Muscle of leg (tissue), 16 donors: ENCODE results near the gene ZNF69. TPM values are rescaled to one million over a fixed set of nuclear protein-coding genes. Genes with fewer than 3 reads are reported as not detected.
"Not testable (repeated sequence)": the region's sequence is repeated elsewhere in the genome, so short reads cannot be mapped to it uniquely, and the experiment has no call there.

Experiments used
- DNase-seq: peaks from one replicate; pipeline ENCODE4 v3.0.0; 2013
- H3K27ac ChIP-seq: one replicate; pipeline ENCODE4 v1.5.1; 2013; ENCODE audit warnings: mild to moderate bottlenecking, low read length, control low read depth
- H3K27me3 ChIP-seq: one replicate; pipeline ENCODE4 v1.6.1; 2013; ENCODE audit warnings: low read length; ENCODE audit not compliant: control insufficient read depth, insufficient read depth
- H3K36me3 ChIP-seq: one replicate; pipeline ENCODE4 v1.6.1; 2013; ENCODE audit warnings: low read length; ENCODE audit not compliant: control insufficient read depth, insufficient read depth
- H3K4me1 ChIP-seq: one replicate; pipeline ENCODE4 v1.6.1; 2013; ENCODE audit warnings: low read length; ENCODE audit not compliant: control insufficient read depth, insufficient read depth
- H3K4me3 ChIP-seq: one replicate; pipeline ENCODE4 v1.5.1; 2013; ENCODE audit warnings: low read length, control low read depth
- H3K9me3 ChIP-seq: replicated peaks from 2 replicates; pipeline ENCODE4 v1.6.1; 2013; ENCODE audit warnings: low read depth, low read length; ENCODE audit not compliant: control insufficient read depth
- WGBS: methylation state at CpG from one replicate; pipeline ENCODE4 v1.1.5; 2013; ENCODE audit warnings: missing lambda C conversion rate; ENCODE audit not compliant: insufficient coverage; 5-methylcytosine and 5-hydroxymethylcytosine counted together
- long read RNA-seq, 11 donors: transcript quantifications; one replicate each; lab custom pipeline, GENCODE V29; 2026
- polyA plus RNA-seq, 8 donors: library from polyadenylated mRNA; unstranded; fragments of 120-200 nt; gene quantifications; one replicate each; pipeline versions ENCODE4 v1.2.1 to v1.2.3, GENCODE V29; 2013; ENCODE audit warnings: inconsistent platforms in 1 of 8, low replicate concordance in 1 of 8; ENCODE audit not compliant: insufficient read length in 8 of 8, insufficient read depth in 1 of 8
- total RNA-seq: library from RNA; stranded (reverse); fragments of 120-200 nt; gene quantifications from one replicate; pipeline ENCODE4 v1.2.4, GENCODE V29; 2013

ZNF69 gene
- total RNA-seq (5.6 TPM), polyA plus RNA-seq (1 to 10 TPM; 3.0 to 5.6 (median 4.2) TPM)
- long read RNA-seq, donor 1, result 0 reads
- long read RNA-seq, donor 2, result 0 reads
- long read RNA-seq, donor 3, partial matches to known transcripts, result 0 of 2 reads
- long read RNA-seq, donor 3, other reads (novel, unspliced or antisense), result 0 of 2 reads
- long read RNA-seq, donor 4, result 0 reads
- long read RNA-seq, donor 5, partial matches to known transcripts, result 0 of 1 reads
- long read RNA-seq, donor 5, other reads (novel, unspliced or antisense), result 0 of 1 reads
- long read RNA-seq, donor 6, result 0 reads
- long read RNA-seq, donor 7, partial matches to known transcripts, result 0 of 1 reads
- long read RNA-seq, donor 7, other reads (novel, unspliced or antisense), result 0 of 1 reads
- long read RNA-seq, donor 8, result 0 reads
- long read RNA-seq, donor 9, result 0 reads
- long read RNA-seq, donor 10, partial matches to known transcripts, result 0 of 1 reads
- long read RNA-seq, donor 10, other reads (novel, unspliced or antisense), result 0 of 1 reads
- long read RNA-seq, donor 11, result 0 reads

DNA sequence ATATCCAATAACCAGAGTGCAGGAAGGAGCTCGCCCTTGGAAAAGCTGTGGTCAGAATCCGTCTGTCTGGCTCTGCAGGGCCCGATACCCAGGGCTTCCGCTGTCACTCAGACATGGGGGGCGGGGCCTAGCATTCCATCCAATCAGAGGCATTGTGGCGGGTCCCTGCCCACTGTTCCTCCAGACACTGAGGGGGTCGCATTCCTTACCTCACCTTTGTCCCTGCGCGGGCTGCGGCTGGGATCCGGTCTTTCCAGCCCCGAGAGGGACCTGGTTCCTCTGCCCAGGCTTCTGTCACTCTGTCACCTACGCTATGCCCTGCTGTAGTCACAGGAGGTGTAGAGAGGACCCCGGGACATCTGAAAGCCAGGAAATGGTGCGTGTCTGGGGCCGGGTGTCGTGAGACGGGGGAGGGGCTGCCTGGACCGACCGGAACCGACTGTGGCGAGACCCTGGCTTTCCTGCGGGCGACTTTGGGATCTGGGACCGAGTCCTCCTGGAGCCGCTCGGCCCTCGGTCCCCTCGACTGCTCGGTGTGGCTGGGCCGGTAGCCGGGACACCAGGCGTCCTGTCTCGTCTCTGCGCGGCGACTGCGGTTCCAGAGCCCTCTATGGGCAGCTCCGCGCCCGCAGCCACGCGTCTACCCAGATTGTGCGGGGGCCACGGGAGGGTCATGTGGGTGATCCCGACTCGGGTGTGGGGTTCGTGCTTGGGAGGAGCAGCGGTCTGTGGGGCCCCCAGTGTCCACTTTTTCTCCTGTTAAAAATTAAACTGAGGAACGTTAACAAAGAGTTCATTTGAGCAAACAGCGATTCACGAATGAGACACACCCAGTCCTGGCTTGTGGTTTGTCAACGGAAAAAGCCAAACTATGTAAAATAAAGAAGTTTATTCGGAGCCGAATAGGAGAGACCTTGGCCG is at the start of gene ZNF69:
Gene ZNF69 (plus strand): TSS at position 172 of the 921 bp plus-strand sequence. CDS start 142 bp downstream, at position 314.
- peak within 1 kb of the TSS; percentile 71 for H3K4me3 ChIP-seq
- H3K27me3 ChIP-seq, result no peaks in the 10 kb centered on the region
- peak; percentile 88 for DNase-seq
- H3K9me3 ChIP-seq, result no peaks in the 10 kb centered on the region
- H3K27ac ChIP-seq, result peak within 1 kb of the TSS; percentile 85
- WGBS, result under 1% methylated on average over 51 of the region's 56 CpGs
- H3K36me3 ChIP-seq, result no peaks in the 10 kb centered on the region
- H3K4me1 ChIP-seq, result peaks cover 10% of the 10 kb centered on the region

DNA sequence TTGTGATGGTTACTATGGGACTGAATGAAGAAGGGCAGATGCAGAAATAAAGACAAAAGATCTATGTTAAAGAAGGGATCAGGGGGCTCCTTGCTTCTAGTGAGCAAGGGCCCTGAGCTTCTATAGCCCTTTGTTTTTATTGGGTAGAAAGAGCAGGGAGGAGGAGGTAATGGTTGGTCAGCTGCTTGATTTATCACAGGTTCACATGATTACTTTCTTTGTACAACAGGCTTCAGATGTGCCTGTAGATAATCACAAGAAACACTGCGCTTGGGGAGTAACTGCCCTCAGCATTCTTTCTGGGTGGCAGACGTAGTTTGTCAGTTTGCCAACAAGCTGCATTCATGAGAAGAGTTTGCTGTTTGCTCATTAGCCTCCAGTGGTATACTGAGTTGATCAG is 43.9 kb upstream of the ZNF69 start:
- no peak for DNase-seq
- peaks cover 6% of the 10 kb centered on the region for H3K4me1 ChIP-seq
- no peaks in the 10 kb centered on the region for H3K9me3 ChIP-seq
- no peaks in the 10 kb centered on the region for H3K36me3 ChIP-seq
- 46% methylated on average over 2 of the region's 2 CpGs for WGBS
- H3K27ac ChIP-seq, result no peak overlapping the region
- no peaks in the 10 kb centered on the region for H3K27me3 ChIP-seq
- H3K4me3 ChIP-seq, result no peak overlapping the region

DNA sequence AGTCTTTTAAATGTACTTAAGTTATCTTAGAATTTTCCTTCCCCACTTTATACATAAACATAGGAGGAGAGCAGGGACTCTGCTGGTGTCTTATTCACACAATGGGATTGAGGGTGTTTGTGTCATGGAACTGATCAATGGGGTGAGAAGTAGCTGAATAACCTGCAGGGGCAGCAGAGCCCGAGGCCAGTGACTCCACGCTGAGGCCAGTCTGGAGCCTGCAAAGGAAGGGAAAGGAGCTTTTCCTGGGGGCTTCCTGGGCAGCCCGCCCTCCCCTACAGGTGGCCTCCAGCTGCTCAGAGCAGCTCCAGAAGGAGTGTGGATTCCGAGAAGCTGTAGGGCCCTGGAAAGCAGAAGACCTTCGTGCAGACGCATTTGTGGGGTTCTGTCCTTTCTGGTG is 40.0 kb upstream of the ZNF69 start:
- WGBS, result 32% methylated on average over 5 of the region's 6 CpGs
- not testable (repeated sequence) for H3K27ac ChIP-seq, DNase-seq, H3K4me3 ChIP-seq, H3K9me3 ChIP-seq, H3K27me3 ChIP-seq, H3K36me3 ChIP-seq
- H3K4me1 ChIP-seq, result peaks cover 12% of the 10 kb centered on the region

DNA sequence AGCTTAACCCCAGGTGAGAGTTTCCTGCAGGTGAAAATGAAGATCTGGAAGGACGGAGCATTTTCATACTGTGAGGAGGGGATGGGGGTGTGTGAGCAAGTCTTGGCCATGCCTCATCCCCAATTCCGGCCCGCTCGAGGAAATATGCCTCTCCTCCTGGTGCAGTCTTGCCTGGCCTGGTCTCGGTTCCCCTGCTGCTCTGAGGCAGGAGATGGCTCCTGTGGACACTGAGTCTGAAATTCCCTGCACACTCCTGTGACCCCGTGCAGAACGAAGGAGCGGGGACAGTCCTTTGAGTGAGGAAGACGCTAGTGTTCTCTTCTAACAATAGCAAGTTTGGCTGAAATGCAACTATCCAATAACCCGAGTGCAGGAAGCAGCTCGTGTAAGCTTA is 39.4 kb upstream of the ZNF69 start:
- H3K36me3 ChIP-seq, result no peaks in the 10 kb centered on the region
- H3K4me1 ChIP-seq, result peaks cover 12% of the 10 kb centered on the region
- no peak for DNase-seq
- peak overlapping the region; percentile 65 for H3K4me3 ChIP-seq
- H3K27ac ChIP-seq, result no peak overlapping the region
- no peaks in the 10 kb centered on the region for H3K27me3 ChIP-seq
- H3K9me3 ChIP-seq, result peaks cover 2% of the 10 kb centered on the region
- 22% methylated on average over 9 of the region's 11 CpGs for WGBS

DNA sequence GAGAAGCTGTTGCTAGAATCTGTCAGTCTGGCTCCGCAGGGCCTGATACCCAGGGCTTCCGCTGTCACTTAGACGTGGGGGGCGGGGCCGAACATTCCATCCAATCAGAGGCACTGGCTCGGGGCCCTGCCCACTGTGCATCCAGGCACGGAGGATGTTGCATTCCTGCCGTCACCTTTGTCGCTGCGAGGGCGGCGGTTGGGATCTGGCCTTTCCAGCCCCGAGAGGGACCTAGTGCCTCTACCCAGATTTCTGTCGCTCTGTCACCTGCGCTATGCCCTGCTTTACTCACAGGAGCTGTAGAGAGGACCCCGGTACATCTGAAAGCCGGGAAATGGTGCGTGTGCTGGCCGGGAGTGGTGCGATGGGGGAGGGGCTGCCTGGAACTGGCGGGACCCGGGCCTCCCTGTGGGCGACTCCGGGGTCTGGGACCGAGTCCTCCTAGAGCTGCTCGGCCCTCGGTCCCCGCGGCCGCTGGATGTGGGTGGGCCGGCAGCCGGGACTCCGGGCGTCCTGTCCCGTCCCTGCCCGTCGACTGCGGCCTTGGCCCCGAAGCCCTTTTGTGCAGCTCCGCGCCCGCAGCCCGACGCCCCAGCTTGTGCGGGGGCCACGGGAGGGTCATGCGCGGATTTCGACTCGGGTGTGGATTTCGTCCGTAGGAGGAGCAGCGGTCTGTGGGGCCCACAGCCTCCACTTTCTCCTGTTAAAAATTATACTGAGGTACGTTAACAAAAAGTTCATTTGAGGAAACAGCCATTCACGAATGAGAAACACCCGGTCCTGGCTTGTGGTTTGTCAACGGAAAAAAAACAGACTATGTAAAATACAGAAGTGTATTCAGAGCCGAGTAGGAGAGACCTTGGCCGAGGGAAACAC is 38.8 kb upstream of the ZNF69 start, which contains the start of gene ZNF439:
Gene ZNF439 (plus strand): TSS at position 133 of the 876 bp plus-strand sequence. CDS start 142 bp downstream, at position 275.
- Histone ChIP-seq H3K27ac (peak within 1 kb of the TSS; percentile 47), H3K4me3 (peak within 1 kb of the TSS; percentile 65), H3K36me3 (no peaks in the 10 kb centered on the region), H3K9me3 (peaks cover 2% of the 10 kb centered on the region), H3K27me3 (no peaks in the 10 kb centered on the region), H3K4me1 (peaks cover 12% of the 10 kb centered on the region)
- peak; percentile 90 for DNase-seq
- under 1% methylated on average over 47 of the region's 59 CpGs for WGBS

DNA sequence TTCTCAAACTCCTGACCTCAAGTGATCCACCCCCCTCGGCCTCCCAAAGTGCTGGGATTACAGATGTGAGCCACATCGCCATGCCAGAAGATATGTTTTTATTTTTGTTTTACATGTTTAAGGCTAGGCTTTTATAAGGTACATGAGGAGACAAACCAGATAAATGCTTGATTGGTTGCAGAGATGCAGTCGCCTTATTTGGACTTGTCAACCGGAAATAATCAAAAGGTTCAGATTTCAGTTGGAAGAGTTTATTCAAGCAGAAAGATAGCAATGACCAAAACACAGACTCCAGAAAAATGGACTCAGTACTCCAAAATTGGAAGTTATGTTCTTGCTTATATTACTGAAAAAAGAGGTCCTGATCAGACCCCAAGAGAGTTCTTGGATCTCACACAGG is 37.3 kb upstream of the ZNF69 start:
- not testable (repeated sequence) for H3K27ac ChIP-seq, H3K36me3 ChIP-seq, H3K4me3 ChIP-seq, DNase-seq, H3K9me3 ChIP-seq, H3K27me3 ChIP-seq
- WGBS, result 67% methylated on average over 2 of the region's 4 CpGs
- peaks cover 12% of the 10 kb centered on the region for H3K4me1 ChIP-seq

DNA sequence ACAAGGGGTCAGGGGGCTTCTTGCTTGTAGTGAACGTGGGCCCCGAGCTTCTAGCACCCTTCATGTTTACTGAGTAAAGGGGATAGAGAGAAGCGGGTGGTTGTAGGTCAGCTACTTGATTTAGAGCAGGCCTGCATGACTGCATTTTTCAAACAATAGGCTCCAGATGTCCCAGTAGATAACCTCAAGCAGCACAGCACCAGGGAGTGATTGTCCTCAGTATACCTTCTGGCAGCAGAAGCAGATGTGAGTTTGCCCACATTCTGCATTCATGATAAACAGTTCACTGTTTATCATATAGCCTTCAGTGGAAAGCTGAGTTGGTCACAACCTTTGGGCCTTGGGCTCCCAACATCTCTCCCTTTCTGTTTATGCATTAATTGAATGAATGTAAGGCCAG is 34.2 kb upstream of the ZNF69 start:
- DNase-seq, result no peak
- Histone ChIP-seq H3K27ac (no peak overlapping the region), H3K27me3 (no peaks in the 10 kb centered on the region), H3K9me3 (peaks cover 23% of the 10 kb centered on the region), H3K4me1 (peaks cover 7% of the 10 kb centered on the region), H3K36me3 (no peaks in the 10 kb centered on the region), H3K4me3 (no peak overlapping the region)
- WGBS, result 100% methylated on average over 1 of the region's 3 CpGs

DNA sequence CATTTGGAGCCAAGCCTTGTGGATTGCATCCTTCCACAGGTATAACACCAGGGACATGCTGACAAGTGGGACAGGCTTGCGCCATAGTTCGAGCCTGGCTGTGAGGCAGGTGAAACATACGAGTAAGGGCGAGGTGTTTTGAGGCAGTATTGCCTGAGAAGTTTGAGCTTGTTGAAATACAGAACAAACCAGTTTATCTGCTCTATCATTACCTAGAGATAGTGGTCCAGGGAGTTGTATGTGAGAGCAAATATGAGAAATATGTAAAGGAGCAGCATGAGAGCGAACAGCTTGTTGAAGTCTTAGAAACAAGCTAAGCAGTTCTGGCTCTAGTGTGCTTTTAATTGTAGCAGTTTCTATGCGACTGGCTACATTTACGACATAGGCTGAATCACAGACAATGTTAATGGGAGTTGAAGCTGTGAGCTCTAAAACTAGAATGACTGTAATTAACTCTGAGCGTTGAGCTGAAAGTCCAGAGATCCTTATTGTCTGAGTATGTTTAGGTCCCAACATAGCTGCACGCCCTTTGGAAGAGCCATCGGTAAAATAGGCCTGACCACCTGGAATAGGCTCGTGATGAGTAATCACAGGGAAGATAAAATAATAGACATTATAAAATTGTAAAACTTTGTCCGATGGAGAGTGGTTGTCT is 30.9 kb upstream of the ZNF69 start:
- peaks cover 47% of the 10 kb centered on the region for H3K9me3 ChIP-seq
- H3K27ac ChIP-seq, result no peak overlapping the region
- DNase-seq, result no peak
- no peaks in the 10 kb centered on the region for H3K27me3 ChIP-seq
- H3K4me1 ChIP-seq, result no peaks in the 10 kb centered on the region
- no peaks in the 10 kb centered on the region for H3K36me3 ChIP-seq
- WGBS, result 88% methylated on average over 7 of the region's 12 CpGs
- H3K4me3 ChIP-seq, result no peak overlapping the region

DNA sequence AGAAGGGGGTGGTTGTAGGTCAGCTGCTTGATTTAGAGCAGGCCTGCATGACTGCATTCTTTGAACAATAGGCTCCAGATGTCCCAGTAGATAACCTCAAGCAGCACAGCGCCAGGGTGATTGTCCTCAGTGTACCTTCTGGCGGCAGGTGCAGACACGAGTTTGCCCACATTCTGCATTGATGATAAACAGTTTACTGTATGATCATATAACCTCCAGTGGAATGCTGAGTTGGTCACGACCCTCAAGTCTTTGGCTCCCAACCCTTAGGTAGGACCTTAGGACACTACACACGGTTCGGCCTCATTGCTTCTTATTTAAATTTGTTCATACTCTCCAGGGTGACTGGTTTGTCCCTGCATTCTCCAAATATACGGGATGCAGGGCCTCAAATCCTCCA is 26.9 kb upstream of the ZNF69 start:
- no peak for DNase-seq
- H3K4me3 ChIP-seq, result no peak overlapping the region
- H3K27ac ChIP-seq, result no peak overlapping the region
- no peaks in the 10 kb centered on the region for H3K27me3 ChIP-seq
- no peaks in the 10 kb centered on the region for H3K4me1 ChIP-seq
- H3K9me3 ChIP-seq, result peaks cover 59% of the 10 kb centered on the region
- no peaks in the 10 kb centered on the region for H3K36me3 ChIP-seq
- 100% methylated on average over 6 of the region's 7 CpGs for WGBS
